ENCODE results near the gene CDK14.

The CDK14 gene

DNA sequence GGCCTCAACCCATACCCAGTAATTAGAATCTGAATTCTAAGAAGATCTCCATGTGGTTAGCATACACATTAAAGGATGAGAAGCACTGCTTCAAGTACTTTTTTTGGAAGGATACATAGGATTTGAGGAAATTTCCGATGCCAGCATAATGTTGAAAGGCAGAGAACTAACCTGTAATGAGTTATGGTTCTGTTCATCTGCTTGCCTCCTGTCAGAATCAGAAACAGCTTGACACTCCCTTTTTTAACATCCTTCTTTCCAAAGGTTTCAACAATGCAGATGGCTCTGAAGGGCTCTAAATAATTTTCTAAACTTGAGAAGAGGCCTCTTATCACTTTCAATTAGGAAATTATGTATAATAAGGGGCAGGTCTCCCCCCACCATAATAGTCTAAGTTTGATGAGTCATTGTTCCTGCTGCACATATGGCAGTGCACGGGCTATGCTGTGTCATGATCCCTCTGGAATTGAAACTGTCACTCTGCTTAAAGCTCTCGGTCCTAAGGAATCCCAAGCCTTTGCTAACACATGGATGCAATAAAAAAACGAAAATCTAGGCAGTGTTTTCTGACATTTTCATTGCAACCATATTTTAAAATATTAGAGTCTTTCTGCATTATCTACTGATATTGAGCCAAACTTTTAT, 376.9 kb downstream of the CDK14 start:
- H3K36me3 Mint-ChIP-seq: no peaks in the 10 kb centered on the region
- H3K27me3 Mint-ChIP-seq: peaks cover 3% of the 10 kb centered on the region
- peaks cover 15% of the 10 kb centered on the region for H3K9me3 Mint-ChIP-seq
- H3K4me1 Mint-ChIP-seq: no peaks in the 10 kb centered on the region
- no peak overlapping the region for H3K4me3 Mint-ChIP-seq
- H3K27ac Mint-ChIP-seq: no peak overlapping the region

- no peaks in the 10 kb centered on the region for H3K4me1 Mint-ChIP-seq
- peaks cover 18% of the 10 kb centered on the region for H3K9me3 Mint-ChIP-seq
- no peaks in the 10 kb centered on the region for H3K36me3 Mint-ChIP-seq
- peaks cover 4% of the 10 kb centered on the region for H3K27me3 Mint-ChIP-seq
- H3K4me3 Mint-ChIP-seq: no peak overlapping the region
- H3K27ac Mint-ChIP-seq: no peak overlapping the region
These were observed 380.9 kb downstream of the CDK14 start for GRCh38 chr7:90977056-90977455.

DNA sequence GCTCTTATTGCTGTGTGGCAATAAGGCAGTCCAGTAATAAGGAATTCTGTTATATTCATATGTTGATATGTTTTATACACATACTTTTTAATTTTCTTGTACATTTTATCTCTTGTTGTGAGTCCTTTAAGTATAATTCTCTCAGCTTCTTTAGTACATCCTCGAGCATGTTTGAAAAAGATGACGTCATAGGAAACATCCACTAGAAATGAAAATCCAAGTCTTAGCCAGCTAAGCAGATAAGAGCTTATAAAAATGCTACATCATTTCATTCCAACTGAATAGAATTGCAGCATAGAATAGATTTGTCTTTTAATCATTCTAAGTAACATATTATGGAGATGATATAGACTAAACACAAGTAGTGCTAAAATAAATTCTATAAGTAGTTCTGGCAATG, 384.4 kb downstream of the CDK14 start:
- Mint-ChIP-seq H3K4me1 (no peaks in the 10 kb centered on the region), H3K36me3 (no peaks in the 10 kb centered on the region), H3K4me3 (no peak overlapping the region), H3K9me3 (peaks cover 20% of the 10 kb centered on the region), H3K27me3 (peaks cover 2% of the 10 kb centered on the region), H3K27ac (no peak overlapping the region)

DNA sequence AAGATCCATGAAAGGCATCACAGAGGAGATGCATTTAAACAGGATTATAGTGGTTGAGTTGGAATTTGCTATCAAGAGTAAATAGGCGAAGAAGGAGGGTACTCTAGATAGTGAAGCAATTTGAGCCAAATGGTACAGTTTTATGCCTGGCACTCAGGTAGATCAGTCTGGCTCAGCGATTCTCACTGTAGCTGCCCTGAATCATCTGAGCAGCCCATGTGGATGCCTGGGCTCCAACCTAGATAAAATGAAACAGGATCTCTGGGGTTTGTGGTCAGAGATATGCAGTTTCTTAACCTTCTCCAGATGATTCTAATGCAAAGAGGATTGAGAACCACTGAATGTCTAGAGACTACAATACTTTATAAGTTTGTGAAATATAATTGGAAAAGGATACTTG, 386.1 kb downstream of the CDK14 start:
- Mint-ChIP-seq H3K36me3 (no peaks in the 10 kb centered on the region), H3K4me1 (no peaks in the 10 kb centered on the region), H3K27ac (no peak overlapping the region), H3K4me3 (no peak overlapping the region), H3K27me3 (peaks cover 2% of the 10 kb centered on the region), H3K9me3 (peaks cover 7% of the 10 kb centered on the region)

GRCh38 chr7:90984692-90985091, 388.6 kb downstream of the CDK14 start:
- Mint-ChIP-seq H3K4me3 (no peak overlapping the region), H3K4me1 (no peaks in the 10 kb centered on the region), H3K36me3 (no peaks in the 10 kb centered on the region), H3K27ac (no peak overlapping the region), H3K9me3 (peaks cover 5% of the 10 kb centered on the region), H3K27me3 (no peaks in the 10 kb centered on the region)

- Mint-ChIP-seq H3K9me3 (no peaks in the 10 kb centered on the region), H3K36me3 (no peaks in the 10 kb centered on the region), H3K4me3 (no peak overlapping the region), H3K27ac (no peak overlapping the region), H3K27me3 (peaks cover 2% of the 10 kb centered on the region), H3K4me1 (no peaks in the 10 kb centered on the region)
These were observed 392.4 kb downstream of the CDK14 start for GRCh38 chr7:90988516-90988915.

DNA sequence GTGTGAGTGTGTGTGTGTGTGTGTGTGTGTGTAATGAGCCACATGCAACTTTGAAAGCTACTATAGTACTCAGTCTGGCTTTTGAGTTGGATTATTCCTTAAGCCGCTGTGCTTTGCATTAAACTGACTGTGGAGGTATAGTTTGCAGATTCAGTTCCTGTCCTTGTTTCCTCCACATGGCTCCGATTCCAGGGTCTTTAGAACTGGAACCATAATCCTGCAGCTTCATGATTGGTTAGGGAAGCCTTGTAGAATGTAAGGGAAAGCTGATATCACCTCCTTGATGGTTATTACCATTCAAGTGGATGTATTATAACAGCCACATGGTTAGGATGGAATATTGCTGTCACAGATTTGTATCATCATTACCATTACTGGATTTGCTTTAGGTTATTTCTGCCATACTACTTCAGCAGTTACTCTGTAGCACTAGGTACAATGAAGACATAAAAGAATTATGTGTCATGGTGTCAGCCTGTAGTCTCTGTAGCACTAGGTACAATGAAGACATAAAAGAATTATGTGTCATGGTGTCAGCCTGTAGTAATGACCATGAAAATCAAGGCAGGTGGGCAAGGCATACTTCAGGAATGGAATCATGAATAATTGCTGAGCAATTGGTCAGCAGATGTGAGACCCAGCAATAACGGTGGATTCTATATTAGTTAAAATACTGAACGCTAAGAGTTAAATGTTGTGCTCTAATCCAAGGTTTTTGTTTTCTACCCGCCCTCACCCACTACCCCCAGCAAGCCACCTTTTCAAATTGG, 393.1 kb downstream of the CDK14 start:
- Mint-ChIP-seq H3K27ac (no peak overlapping the region), H3K9me3 (no peaks in the 10 kb centered on the region), H3K4me3 (no peak overlapping the region), H3K36me3 (no peaks in the 10 kb centered on the region), H3K27me3 (peaks cover 2% of the 10 kb centered on the region), H3K4me1 (no peaks in the 10 kb centered on the region)

DNA sequence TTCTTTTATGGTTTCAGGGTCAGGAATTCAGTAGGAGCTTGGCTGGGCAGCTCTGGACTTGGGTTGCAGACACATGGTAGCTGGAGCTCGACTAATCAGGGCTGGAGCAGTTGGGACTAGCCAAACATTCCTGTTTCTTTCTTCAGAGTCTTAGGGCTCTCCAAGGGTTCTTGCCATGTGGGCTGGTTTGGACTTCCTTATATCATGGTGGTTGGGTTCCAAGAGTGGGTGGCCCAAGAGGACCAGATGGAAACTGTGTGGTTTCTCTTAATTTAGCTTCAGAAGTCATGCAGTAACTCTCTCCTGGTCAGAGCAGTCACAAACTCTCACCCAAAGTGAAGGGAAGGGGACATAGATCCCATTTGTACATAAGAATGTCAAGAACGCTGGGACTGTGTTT, 398.0 kb downstream of the CDK14 start:
- H3K4me3 Mint-ChIP-seq: no peak overlapping the region
- no peaks in the 10 kb centered on the region for H3K9me3 Mint-ChIP-seq
- no peaks in the 10 kb centered on the region for H3K4me1 Mint-ChIP-seq
- H3K27ac Mint-ChIP-seq: no peak overlapping the region
- peaks cover 2% of the 10 kb centered on the region for H3K27me3 Mint-ChIP-seq
- no peaks in the 10 kb centered on the region for H3K36me3 Mint-ChIP-seq

GRCh38 chr7:90994601-90995000, 398.5 kb downstream of the CDK14 start:
- Mint-ChIP-seq H3K4me1 (no peaks in the 10 kb centered on the region), H3K27ac (no peak overlapping the region), H3K4me3 (no peak overlapping the region), H3K36me3 (no peaks in the 10 kb centered on the region), H3K27me3 (peaks cover 2% of the 10 kb centered on the region), H3K9me3 (no peaks in the 10 kb centered on the region)

DNA sequence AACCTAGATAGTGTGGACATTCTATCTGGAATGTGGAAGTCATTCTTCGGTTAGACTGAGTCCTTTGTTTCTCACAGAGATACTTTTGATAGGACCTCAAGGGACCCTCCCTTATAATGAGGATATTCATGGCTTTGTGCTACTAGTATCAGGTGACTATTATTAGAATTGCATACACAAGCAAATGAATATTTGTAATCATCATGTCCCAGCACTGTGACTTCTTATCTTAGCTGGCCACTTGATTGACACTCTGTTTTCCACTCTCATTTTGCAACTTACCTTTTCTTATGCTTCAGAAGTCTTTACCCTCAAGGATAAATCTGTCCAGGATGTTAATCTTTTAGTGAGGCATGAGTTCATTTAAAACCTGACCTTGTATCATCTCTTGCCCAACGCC, 399.9 kb downstream of the CDK14 start:
- Mint-ChIP-seq H3K9me3 (no peaks in the 10 kb centered on the region), H3K4me1 (no peaks in the 10 kb centered on the region), H3K4me3 (no peak overlapping the region), H3K36me3 (no peaks in the 10 kb centered on the region), H3K27me3 (peaks cover under 1% of the 10 kb centered on the region), H3K27ac (no peak overlapping the region)

GRCh38 chr7:90999989-91000979, 404.2 kb downstream of the CDK14 start:
- Mint-ChIP-seq H3K27ac (no peak overlapping the region), H3K4me3 (no peak overlapping the region), H3K4me1 (no peaks in the 10 kb centered on the region), H3K27me3 (no peaks in the 10 kb centered on the region), H3K36me3 (no peaks in the 10 kb centered on the region), H3K9me3 (no peaks in the 10 kb centered on the region)

DNA sequence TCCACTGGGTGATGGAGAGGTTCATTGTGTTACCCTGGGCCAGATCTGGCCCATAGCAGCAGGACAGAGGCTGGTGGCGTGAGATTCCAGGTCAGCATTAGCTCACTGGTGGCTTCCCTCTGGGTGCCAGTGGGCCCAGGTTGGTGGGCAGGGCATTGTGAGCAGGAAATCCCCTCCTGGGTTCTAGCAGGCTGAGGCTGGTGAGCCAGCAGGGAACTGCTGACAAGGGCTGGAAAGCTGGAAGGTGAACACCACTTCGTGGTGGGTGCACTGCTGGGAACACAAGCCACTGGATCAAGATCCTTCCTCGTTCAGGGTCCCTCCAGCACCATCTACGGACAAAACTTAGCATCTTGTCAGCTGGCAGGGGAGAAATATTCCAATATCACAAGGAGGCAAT, 408.9 kb downstream of the CDK14 start:
- Mint-ChIP-seq H3K27me3 (no peaks in the 10 kb centered on the region), H3K27ac (no peak overlapping the region), H3K4me1 (no peaks in the 10 kb centered on the region), H3K4me3 (no peak overlapping the region), H3K9me3 (no peaks in the 10 kb centered on the region), H3K36me3 (no peaks in the 10 kb centered on the region)

DNA sequence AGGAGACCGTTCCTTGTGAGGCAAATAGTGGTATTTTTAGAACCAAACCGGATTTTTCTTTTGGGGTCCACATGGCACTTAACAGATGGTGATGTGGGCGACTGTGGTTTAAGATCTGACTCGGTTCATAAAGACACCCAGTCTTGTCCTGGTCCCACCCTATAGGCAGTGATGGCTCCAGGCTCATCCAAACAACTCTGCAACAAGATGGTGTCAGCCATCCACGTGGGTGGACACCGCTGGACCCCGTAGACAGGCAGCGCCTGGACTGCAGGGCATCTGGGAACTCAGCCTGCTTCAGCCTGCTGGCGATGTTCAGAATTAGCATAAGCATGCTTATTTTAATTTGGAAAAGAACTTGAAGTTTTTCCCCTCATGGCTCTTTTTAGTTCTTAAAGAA, 409.7 kb downstream of the CDK14 start:
- Mint-ChIP-seq H3K36me3 (no peaks in the 10 kb centered on the region), H3K27ac (no peak overlapping the region), H3K9me3 (no peaks in the 10 kb centered on the region), H3K27me3 (no peaks in the 10 kb centered on the region), H3K4me3 (no peak overlapping the region), H3K4me1 (no peaks in the 10 kb centered on the region)

DNA sequence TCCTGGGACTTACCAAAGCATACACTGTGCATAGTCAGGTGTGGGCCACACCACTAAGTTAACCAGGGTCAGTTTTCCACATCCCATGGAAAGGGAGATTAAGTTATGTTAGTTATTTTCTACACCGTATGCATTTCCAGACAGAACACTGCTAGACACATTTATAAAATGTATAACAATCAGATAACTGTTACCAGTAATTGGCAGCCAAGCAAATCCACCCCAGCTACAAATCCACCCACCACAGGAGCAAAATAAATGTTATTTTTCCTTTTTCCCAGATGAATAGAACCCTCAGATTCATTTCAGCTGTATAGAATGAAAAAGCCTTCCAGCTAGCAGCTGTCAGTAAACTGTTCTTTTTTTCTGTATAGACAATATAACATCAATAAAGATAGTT, 411.2 kb downstream of the CDK14 start:
- Mint-ChIP-seq H3K27me3 (no peaks in the 10 kb centered on the region), H3K27ac (no peak overlapping the region), H3K9me3 (no peaks in the 10 kb centered on the region)

DNA sequence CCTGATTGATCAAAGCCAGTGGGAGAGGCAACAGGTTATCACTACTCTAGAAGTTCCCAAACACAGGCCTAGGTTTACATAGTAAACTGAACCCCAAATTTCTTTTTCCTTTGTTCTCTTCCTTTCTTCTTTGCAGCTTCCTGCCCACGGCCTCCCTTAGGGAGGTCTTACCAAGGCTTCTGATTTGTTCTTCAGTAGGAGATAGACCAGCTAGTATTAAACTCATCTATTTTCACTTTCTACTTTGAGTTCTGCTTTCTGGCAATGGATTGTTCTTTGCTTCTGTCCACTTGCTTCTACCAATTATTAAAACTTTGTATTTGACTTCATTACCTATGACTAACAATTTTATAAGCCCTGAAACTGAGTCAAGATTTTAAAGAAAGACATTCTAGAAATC, 417.0 kb downstream of the CDK14 start:
- Mint-ChIP-seq H3K4me3 (no peak overlapping the region), H3K36me3 (no peaks in the 10 kb centered on the region), H3K27me3 (peaks cover 7% of the 10 kb centered on the region), H3K27ac (no peak overlapping the region), H3K4me1 (no peaks in the 10 kb centered on the region), H3K9me3 (peaks cover 5% of the 10 kb centered on the region)

More for the DNA sequence above, 411.2 kb downstream of the CDK14 start:
- Mint-ChIP-seq H3K36me3 (no peaks in the 10 kb centered on the region), H3K4me1 (no peaks in the 10 kb centered on the region), H3K4me3 (no peak overlapping the region)
